Tibial nerve (tissue), 4 donors: ENCODE data around the gene RNU6-1. TPM values are rescaled to one million over a fixed set of nuclear protein-coding genes. Genes with fewer than 3 reads are reported as not detected.

Experiments
- DNase-seq, 2 donors: peaks; one replicate each; pipeline ENCODE4 v3.0.0-alpha.2; 2019; ENCODE audit warnings: low spot score in 2 of 2
- H3K27ac ChIP-seq, 4 donors: fragments of 200-600 bp; sonication (generic) in 3 of 4; one replicate each; pipeline ENCODE4 v1.5.1; 2017 to 2019; ENCODE audit warnings: mild to moderate bottlenecking in 1 of 4
- H3K27me3 ChIP-seq, 2 donors: fragments of 200-600 bp; sonication (generic) in 1 of 2; one replicate each; pipeline versions ENCODE4 v1.5.1 to v1.6.0; 2017 to 2019
- H3K36me3 ChIP-seq, 3 donors: fragments of 200-600 bp; sonication (generic); one replicate each; pipeline ENCODE4 v1.5.1; 2018 to 2019
- H3K4me1 ChIP-seq, 4 donors: fragments of 200-600 bp; sonication (generic) in 3 of 4; one replicate each; pipeline ENCODE4 v1.5.1; 2017 to 2019
- H3K4me3 ChIP-seq, 4 donors: fragments of 200-600 bp; sonication (generic) in 3 of 4; one replicate each; pipeline ENCODE4 v1.5.1; 2017 to 2019; ENCODE audit warnings: mild to moderate bottlenecking in 1 of 4, moderate library complexity in 1 of 4
- H3K9me3 ChIP-seq, 4 donors: fragments of 200-600 bp; sonication (generic) in 3 of 4; one replicate each; pipeline ENCODE4 v1.5.1; 2017 to 2019
- CTCF ChIP-seq, 5 experiments: fragments of 200-600 bp in 3 of 5; fragments of 450-650 bp in 2 of 5; sonication (generic) in 3 of 5; IDR thresholded peaks; one replicate each; pipeline ENCODE4 v1.5.1; 2016 to 2019; ENCODE audit warnings: antibody characterized with exemption in 5 of 5, mild to moderate bottlenecking in 3 of 5, moderate library complexity in 2 of 5
- EP300 ChIP-seq, 2 donors: sonication (generic); formaldehyde crosslinking; IDR thresholded peaks; one replicate each; pipeline ENCODE4 v1.6.1; 2017; ENCODE audit warnings: antibody characterized with exemption in 2 of 2, mild to moderate bottlenecking in 1 of 2
- POLR2A ChIP-seq, 2 donors: fragments of 450-650 bp; IDR thresholded peaks; one replicate each; pipeline ENCODE4 v1.6.1; 2017; ENCODE audit warnings: antibody characterized with exemption in 2 of 2, mild to moderate bottlenecking in 2 of 2, moderate library complexity in 2 of 2
- WGBS, 2 donors: methylation state at CpG; one replicate each; pipeline ENCODE4 v1.1.5; 2018; 5-methylcytosine and 5-hydroxymethylcytosine counted together
- total RNA-seq, 4 donors: library from RNA; depleted of rRNA; stranded (reverse); fragments of >200 nt; gene quantifications; one replicate each; pipeline ENCODE4 v1.1.0, GENCODE V29; 2016

Gene RNU6-1
- total RNA-seq, 4 donors from 2014 or later, result not detected

- peak overlapping the region; percentile 9 to 97 (median 79) for H3K4me3 ChIP-seq
- no peaks in the 10 kb centered on the region for H3K9me3 ChIP-seq
- H3K27me3 ChIP-seq, result peaks cover 0 to 24% of the 10 kb centered on the region in 2 donors
- H3K36me3 ChIP-seq, result no peaks in the 10 kb centered on the region
- H3K27ac ChIP-seq, result peak overlapping the region in 3 of 4 donors; percentile 97 to 100 (median 97)
- WGBS, 2 donors, result 11 to 13% methylated on average over 25 of the region's 25 CpGs
- DNase-seq, result peak in 1 of 2 donors; percentile 31
- TF ChIP-seq EP300 (IDR thresholded peaks at IDR 0.05), result peak; percentile 6 to 7
- no peak for TF ChIP-seq POLR2A (IDR thresholded peaks at IDR 0.05)
- peak in 3 of 5 experiments; percentile 15 to 43 (median 41) for TF ChIP-seq CTCF (IDR thresholded peaks at IDR 0.05)
- H3K4me1 ChIP-seq, result peaks cover 0 to 70% (median 33%) of the 10 kb centered on the region in 4 donors
Measured at GRCh38 chr15:67838789-67839332, 984 bp downstream of the RNU6-1 start.

- 50 to 65% methylated on average over 2 of the region's 2 CpGs for WGBS, 2 donors
- TF ChIP-seq CTCF (IDR thresholded peaks at IDR 0.05) (no peak), POLR2A (IDR thresholded peaks at IDR 0.05) (no peak), EP300 (IDR thresholded peaks at IDR 0.05) (no peak)
- Histone ChIP-seq H3K9me3 (no peaks in the 10 kb centered on the region), H3K36me3 (no peaks in the 10 kb centered on the region), H3K4me3 (no peak overlapping the region), H3K27ac (no peak overlapping the region), H3K27me3 (peaks cover 0 to 43% of the 10 kb centered on the region in 2 donors), H3K4me1 (peaks cover 0 to 74% (median 36%) of the 10 kb centered on the region in 4 donors)
- DNase-seq, result no peak
Measured at GRCh38 chr15:67836955-67837354, 2.9 kb downstream of the RNU6-1 start.

GRCh38 chr15:67836477-67836876 lies 3.4 kb downstream of the RNU6-1 start:
- Histone ChIP-seq H3K36me3 (no peaks in the 10 kb centered on the region), H3K9me3 (no peaks in the 10 kb centered on the region), H3K27me3 (peaks cover 0 to 48% of the 10 kb centered on the region in 2 donors), H3K4me1 (peaks cover 0 to 69% (median 36%) of the 10 kb centered on the region in 4 donors), H3K4me3 (peak overlapping the region; percentile 4 to 41 (median 31)), H3K27ac (no peak overlapping the region)
- 32 to 35% methylated on average over 8 of the region's 8 CpGs for WGBS, 2 donors
- DNase-seq, result peak in 1 of 2 donors; percentile 72
- TF ChIP-seq CTCF (IDR thresholded peaks at IDR 0.05), result peak; percentile 44 to 88 (median 78)
- no peak for TF ChIP-seq EP300 (IDR thresholded peaks at IDR 0.05)
- TF ChIP-seq POLR2A (IDR thresholded peaks at IDR 0.05), result no peak

- Histone ChIP-seq H3K4me3 (peak overlapping the region; percentile 4 to 41 (median 31)), H3K36me3 (no peaks in the 10 kb centered on the region), H3K27ac (no peak overlapping the region), H3K4me1 (peaks cover 0 to 65% (median 33%) of the 10 kb centered on the region in 4 donors), H3K9me3 (no peaks in the 10 kb centered on the region), H3K27me3 (peaks cover 0 to 52% of the 10 kb centered on the region in 2 donors)
- 1 to 2% methylated on average over 16 of the region's 16 CpGs for WGBS, 2 donors
- TF ChIP-seq EP300 (IDR thresholded peaks at IDR 0.05) (no peak), POLR2A (IDR thresholded peaks at IDR 0.05) (no peak), CTCF (IDR thresholded peaks at IDR 0.05) (no peak)
- DNase-seq, result no peak
Measured at GRCh38 chr15:67836134-67836455, 3.8 kb downstream of the RNU6-1 start.

GRCh38 chr15:67835297-67836133 lies 4.3 kb downstream of the RNU6-1 start:
- 2 to 3% methylated on average over 55 to 59 of the region's 59 CpGs for WGBS, 2 donors
- Histone ChIP-seq H3K27me3 (peaks cover 0 to 57% of the 10 kb centered on the region in 2 donors), H3K4me3 (peak overlapping the region; percentile 4 to 41 (median 31)), H3K4me1 (peaks cover 0 to 63% (median 32%) of the 10 kb centered on the region in 4 donors), H3K36me3 (no peaks in the 10 kb centered on the region), H3K9me3 (no peaks in the 10 kb centered on the region), H3K27ac (no peak overlapping the region)
- TF ChIP-seq EP300 (IDR thresholded peaks at IDR 0.05), result no peak
- no peak for TF ChIP-seq CTCF (IDR thresholded peaks at IDR 0.05)
- TF ChIP-seq POLR2A (IDR thresholded peaks at IDR 0.05), result no peak
- no peak for DNase-seq
